NCI-H69 (cell line): ENCODE results near the gene DGKB.

Experiments
- DNase-seq: peaks from one replicate; lab custom pipeline; 2025; lab: John Stamatoyannopoulos, UW

DGKB gene

GRCh38 chr7:14821757-14822480 lies 80.6 kb downstream of the DGKB start:
- DNase-seq, result no peak

GRCh38 chr7:14818871-14819270 lies 83.7 kb downstream of the DGKB start:
- DNase-seq, result peak; percentile 36

GRCh38 chr7:14817829-14818614 lies 84.5 kb downstream of the DGKB start:
- DNase-seq, result no peak

GRCh38 chr7:14807507-14807906 lies 95.0 kb downstream of the DGKB start:
- no peak for DNase-seq

- no peak for DNase-seq
Measured at GRCh38 chr7:14806891-14807290, 95.7 kb downstream of the DGKB start.

- peak; percentile 19 for DNase-seq
Measured at GRCh38 chr7:14805105-14805719, 97.3 kb downstream of the DGKB start.

GRCh38 chr7:14800664-14801063 lies 101.9 kb downstream of the DGKB start:
- no peak for DNase-seq

- DNase-seq, result no peak
Measured at GRCh38 chr7:14793151-14793550, 109.4 kb downstream of the DGKB start.

GRCh38 chr7:14787551-14787950 lies 115.0 kb downstream of the DGKB start:
- no peak for DNase-seq

GRCh38 chr7:14786314-14786895 lies 116.1 kb downstream of the DGKB start:
- no peak for DNase-seq

- no peak for DNase-seq
Measured at GRCh38 chr7:14777806-14778205, 124.7 kb downstream of the DGKB start.

GRCh38 chr7:14776266-14776665 lies 126.3 kb downstream of the DGKB start:
- no peak for DNase-seq

GRCh38 chr7:14773729-14774271 lies 128.8 kb downstream of the DGKB start:
- DNase-seq, result peak; percentile 83

- no peak for DNase-seq
Measured at GRCh38 chr7:14770614-14771013, 131.9 kb downstream of the DGKB start.

GRCh38 chr7:14769261-14769660 lies 133.3 kb downstream of the DGKB start:
- no peak for DNase-seq

GRCh38 chr7:14767716-14768425 lies 134.7 kb downstream of the DGKB start:
- no peak for DNase-seq

- no peak for DNase-seq
Measured at GRCh38 chr7:14766747-14767146, 135.8 kb downstream of the DGKB start.

GRCh38 chr7:14765731-14766130 lies 136.8 kb downstream of the DGKB start:
- DNase-seq, result no peak

- DNase-seq, result peak; percentile 47
Measured at GRCh38 chr7:14762561-14762960, 140.0 kb downstream of the DGKB start.

GRCh38 chr7:14761510-14762296 lies 140.8 kb downstream of the DGKB start:
- DNase-seq, result peak; percentile 99
